NCI-H2081 (cell line): ENCODE data around the gene PAFAH1B2.
A peak's percentile ranks its signal among the peaks of the same experiment; 100 is the strongest.

Experiments used
- DNase-seq, 2 experiments: peaks; one replicate each; lab custom pipeline; 2025; lab: John Stamatoyannopoulos, UW

The PAFAH1B2 gene

GRCh38 chr11:117221775-117222517, 77.9 kb downstream of the PAFAH1B2 start:
- DNase-seq = peak; percentile 65 to 86

- no peak for DNase-seq
Observed at GRCh38 chr11:117222991-117223740, 79.1 kb downstream of the PAFAH1B2 start.

- no peak for DNase-seq
Observed at GRCh38 chr11:117223741-117224689, 79.9 kb downstream of the PAFAH1B2 start.

- no peak for DNase-seq
Observed at GRCh38 chr11:117225553-117226170, 81.6 kb downstream of the PAFAH1B2 start.
